CD4-positive, alpha-beta T cell treated with Interleukin-2 at 100 ng/mL for 4 hours (primary cell): ENCODE data around the gene MYO15B.

Source experiments
- DNase-seq: peaks from one replicate; pipeline ENCODE4 v3.0.0-alpha.2; 2020; ENCODE audit warnings: low spot score

MYO15B gene

GRCh38 chr17:75587675-75588595 lies at the start of gene MYO15B:
MYO15B (plus strand) TSS chr17:75587800; CDS start chr17:75588058, 258 bp downstream.
- peak; percentile 49 for DNase-seq

GRCh38 chr17:75539967-75540729 lies 47.5 kb upstream of the MYO15B start:
- DNase-seq: no peak

DNA sequence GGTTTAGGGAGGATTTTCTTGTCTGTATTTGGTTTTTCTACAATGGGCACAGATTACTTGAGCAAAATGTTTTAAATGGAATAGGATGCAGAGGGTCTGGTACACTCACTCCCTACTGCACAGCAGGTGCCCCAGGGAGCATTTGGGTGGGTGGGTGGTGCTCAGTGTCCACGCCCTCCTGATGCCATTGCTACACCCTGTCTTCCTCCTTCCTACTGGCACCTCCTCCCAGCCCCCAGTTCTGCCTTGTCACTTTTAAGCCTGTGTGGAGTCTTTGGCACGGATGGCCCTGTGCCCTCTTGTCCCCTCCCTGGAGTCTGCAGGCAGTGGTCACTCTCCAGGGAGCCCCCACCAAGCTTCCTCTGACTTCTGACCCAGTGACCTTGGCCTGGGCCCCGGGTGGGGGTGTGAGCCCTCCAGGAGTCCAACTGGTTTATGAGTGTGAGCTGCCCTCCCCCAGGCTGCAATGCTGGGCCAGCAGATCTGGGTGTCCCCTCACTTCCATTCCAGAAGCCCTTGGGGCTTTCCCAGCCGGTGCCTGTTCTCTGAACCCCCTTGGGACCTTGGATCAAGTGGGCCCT lies 46.6 kb upstream of the MYO15B start:
- no peak for DNase-seq

GRCh38 chr17:75542229-75542628 lies 45.4 kb upstream of the MYO15B start:
- DNase-seq: no peak

DNA sequence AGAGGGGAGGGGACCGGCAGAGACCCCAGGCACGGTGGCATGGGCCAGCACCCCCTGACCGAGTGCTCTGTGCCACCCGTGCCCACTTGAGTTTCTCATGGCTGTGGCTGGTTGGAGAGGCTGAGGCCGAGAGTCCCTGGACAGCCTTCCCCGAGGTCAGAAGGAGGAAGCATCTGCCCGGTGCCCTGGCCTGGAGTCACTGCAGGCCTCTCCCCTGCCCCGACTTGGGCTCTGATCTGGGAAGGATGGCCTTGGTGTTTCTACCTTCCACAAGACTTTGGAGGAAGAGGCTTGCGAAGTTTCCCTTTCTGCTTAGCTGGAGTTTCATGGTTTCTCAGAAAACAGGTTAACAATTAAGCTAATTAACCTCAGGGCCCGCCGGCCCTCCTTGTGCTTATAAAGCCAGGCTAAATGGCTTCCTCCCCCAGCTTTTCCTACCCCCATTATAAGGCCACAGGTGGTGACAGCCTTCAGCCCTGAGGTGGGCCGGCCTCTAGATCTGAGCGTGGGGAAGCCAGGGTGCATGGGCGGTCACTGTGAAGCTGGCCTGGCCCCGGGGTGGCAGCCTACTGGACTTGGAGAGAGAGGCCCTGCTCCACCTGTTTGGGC lies 44.8 kb upstream of the MYO15B start:
- DNase-seq: no peak

- no peak for DNase-seq
Measured at GRCh38 chr17:75544250-75544649, 43.4 kb upstream of the MYO15B start.

GRCh38 chr17:75546181-75546580 lies 41.4 kb upstream of the MYO15B start:
- no peak for DNase-seq

- DNase-seq: no peak
Measured at GRCh38 chr17:75547091-75547490, 40.5 kb upstream of the MYO15B start.

- DNase-seq: no peak
Measured at GRCh38 chr17:75548813-75549212, 38.8 kb upstream of the MYO15B start.

DNA sequence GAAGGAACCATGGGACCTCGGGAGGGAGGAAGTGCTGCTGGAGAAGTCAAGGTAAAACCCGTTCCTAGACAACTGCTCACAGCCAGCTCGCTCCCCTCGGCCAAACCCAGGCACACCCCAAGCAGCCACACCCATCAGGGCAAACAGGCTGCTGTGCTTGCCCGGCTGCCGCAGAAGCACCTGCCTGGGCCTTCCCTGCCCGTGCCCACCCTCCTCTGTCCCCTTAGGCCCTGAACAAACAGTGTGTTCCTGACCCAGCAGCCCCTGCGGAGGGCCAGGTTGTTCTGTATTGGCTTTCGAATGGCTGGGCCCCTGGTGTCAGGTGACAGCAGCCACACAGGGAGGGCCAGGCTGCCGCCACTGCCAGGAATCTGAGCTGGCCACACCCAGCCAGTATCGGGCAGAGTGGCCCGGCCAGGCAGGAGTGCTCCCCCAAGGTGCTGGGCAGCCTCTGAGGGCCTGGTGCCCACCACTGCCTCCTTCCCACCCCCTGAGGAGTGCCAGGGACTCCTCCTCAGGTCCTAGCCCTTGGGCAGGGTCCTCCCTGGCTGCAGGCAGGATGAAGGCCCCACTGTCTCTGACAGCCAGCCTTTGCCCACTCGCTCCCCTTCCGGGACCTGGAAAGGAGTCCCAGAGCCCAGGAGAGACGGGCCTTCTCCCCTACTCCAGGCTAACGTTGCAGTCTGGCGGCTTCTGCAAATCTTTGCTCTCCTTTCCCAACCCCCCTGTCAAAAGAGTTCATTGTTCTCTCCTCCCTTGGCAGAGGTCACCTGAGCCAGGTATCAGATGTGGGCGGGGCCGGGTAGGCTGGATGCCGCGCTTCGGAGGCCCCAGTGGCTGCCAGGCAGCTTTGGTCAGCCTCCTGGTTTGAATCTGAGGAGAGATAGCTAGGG lies 38.1 kb upstream of the MYO15B start:
- no peak for DNase-seq

DNA sequence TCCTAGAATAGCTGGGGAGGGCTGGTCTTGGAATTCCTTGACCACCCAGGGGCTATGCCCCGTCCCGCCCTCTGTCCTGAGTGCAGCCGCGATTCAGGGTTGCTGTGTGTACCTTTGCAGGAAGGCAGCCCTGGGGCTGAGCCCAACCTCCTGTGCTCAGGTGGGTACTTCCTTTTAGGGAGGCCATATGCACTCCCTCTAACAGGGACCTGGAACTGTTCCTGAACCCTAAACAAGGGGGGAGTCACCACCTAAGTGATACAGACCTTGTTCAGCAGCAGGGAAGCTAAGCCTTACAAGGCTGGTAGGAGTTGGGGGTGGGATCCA lies 37.5 kb upstream of the MYO15B start:
- DNase-seq: no peak

DNA sequence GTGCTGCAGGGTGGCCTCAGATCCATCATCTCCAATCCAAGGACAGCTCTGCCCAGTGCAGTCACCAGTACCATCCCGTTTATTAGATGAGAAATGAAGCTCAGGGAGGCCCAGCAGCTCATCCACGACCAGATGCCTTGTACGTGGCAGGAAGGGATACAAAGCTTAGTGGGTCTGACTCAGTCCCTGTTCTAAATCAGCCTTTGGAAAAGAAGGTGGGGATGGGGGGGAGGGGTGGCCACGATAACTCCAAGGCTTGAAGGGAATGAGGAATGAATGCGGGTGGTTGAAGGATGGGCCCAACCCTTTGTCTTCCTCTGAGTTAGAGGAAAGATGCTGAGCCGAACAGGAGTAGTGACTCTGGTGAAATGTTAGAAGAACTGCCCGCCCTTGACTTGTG lies 36.3 kb upstream of the MYO15B start:
- no peak for DNase-seq

DNA sequence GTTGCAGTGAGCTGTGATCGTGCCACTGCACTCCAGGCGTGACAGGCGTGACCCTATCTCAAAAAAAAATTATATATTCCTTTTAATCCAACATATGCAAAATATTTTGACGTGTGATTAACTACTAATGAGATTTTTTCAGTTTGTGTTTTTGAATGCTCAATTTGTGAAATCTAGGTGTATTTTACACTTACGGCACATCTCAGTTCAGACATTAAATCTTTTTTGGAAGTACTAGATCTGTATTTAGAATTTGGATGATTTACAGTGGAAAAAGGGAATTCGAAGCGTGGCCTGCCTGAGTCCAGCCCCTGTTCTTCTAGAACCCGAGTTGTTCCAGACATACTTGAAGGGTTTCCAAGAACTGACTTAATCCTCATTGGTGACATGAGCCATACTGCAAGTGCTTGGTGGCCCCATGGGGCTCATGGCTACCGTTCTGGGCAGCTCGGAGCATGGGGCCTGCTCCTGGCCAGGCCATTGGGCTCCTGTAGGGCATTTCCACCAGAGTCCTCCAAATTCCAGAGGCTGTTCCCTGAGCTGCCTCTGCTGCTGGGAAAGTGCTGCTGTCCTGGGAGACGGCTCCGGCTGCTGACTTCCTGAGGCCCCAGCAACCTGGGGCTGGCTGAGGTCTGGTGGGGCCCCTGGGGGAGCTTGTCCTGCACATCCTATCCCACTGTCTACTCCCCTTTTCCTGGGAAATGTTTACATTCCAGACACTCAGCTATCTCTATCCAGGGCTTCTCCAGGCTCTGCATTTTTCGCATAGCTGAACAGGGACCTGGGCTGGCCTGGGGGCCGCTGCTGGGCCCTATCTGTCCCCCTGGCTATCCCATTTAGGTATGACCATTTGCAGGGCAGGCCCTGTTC lies 34.9 kb upstream of the MYO15B start:
- no peak for DNase-seq

DNA sequence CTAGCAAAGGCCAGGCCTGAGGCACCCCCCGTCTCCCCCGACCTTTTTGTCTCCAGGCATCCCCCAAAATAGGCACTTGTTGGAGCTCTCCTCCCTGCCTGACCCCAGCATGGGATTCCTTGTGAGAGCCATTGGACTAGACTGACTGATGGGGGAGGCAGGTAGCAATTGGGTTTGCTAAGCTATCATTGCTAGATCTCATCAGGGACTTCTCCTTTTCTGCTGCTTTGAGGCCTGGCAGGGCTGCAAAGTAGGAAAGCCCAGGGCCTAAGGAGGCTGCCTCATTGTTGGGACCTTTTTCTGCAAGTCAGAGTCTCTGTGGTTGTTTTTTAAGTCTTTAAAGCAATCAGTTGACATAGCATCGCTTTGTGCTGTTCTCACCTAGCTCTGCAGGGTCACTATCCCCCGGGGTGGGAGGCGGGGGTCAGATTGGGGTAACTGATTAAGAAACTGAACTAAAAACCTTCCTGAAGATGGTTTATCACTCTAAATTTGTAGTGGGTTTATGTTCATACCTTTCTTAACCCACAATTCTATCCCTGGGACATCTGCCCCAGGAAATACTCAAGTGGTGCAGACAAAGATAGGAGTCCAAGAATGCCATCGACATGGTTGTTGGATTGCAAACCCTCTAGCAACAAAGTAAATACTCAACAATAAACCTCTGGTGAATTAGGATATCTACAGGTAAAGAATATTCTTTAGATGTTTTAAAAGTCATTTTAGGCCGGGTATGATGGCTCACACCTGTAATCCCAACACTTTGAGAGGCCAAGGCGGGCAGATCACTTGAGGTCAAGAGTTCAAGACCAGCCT lies 34.1 kb upstream of the MYO15B start:
- no peak for DNase-seq

DNA sequence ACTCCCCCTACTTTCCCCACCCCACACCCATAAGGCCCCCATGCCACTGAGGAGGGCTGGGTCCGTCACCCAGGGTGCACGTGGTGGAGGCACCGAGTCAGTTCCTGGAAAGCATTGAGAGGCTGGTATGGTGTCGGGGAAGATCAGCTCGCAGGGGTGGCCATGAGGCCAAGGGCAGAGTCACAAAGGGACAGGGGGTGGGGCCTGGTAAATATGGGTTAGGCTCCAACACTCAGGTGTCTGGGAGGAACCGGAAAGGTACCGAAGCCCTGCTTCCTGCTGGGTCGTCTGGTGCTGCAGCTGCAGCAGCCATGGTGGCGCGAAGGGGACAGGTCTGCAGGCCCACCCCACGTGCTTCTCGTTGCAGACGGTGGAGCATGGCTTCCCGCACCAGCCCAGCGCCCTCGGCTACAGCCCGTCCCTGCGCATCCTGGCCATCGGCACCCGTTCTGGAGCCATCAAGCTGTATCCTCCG lies 31.9 kb upstream of the MYO15B start:
- no peak for DNase-seq

DNA sequence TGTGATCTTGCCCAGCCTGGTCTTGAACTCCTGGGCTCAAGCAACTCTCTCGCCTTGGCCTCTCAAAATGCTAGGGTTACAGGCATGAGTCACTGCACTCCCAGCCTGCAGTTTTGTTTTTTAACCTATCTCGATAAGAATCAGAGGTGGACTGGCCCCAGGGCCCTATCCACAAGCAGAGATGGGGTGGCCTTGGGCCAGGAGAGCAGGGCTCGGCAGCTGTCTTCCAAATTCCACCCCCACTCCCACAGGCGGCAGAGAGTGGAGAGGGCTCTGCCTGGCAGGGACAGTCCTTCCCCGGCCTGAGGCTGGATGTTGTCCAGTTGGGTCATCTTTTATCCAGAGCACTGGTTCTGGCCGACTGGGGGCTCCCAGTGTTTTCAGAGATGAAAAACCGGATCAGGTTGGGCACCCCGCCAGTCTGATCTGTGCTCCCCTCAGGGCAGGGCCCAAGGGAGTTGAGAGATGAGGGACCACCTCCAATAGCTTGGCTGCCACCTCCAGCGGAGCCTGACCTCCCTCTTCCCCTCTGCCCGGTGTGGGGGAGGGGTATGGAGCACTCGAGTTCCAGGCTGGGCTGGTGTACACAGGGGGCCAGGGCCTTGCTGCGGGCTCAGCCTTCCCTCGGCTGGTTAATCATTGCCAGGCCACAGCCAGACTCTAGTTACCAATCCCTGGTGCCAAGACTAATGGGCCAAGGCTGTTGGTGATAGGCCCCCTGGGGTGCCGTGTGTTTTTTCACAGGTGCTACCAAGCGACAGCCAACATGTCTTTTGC lies 30.3 kb upstream of the MYO15B start:
- no peak for DNase-seq

DNA sequence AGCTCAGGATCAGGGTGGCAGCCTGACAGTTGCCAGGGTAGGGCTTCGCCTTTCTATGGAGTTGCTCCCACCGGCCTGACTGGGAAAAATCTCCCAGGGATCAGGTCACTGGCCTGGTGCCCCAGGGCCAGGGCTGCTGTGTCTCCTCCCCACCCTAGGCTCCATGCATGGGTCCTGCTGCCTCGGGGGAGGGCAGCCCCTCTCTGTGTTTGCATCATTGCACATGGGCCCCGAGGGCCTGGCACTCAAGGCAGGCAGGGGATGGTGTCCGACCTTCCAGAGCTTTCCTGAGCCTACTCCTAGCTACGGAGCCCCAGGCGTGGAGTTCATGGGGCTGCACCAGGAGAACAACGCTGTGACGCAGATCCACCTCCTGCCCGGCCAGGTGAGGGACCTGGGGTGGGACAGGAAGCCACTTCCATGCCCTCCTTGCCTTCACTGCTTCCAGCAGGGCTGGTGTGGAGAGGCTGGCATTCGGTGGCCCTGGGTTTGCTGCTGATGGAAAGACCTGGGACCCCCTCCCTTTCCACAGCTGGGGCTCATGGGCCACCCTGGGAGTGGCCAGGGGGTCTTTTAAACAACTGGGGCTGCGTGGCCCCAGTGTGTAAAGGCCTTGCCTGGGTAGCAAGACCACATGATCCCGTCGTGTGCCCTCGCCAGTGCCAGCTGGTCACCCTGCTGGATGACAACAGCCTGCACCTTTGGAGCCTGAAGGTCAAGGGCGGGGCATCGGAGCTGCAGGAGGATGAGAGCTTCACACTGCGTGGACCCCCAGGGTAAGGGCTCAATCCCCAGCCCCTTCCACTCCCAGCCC lies 29.5 kb upstream of the MYO15B start:
- DNase-seq: no peak
